H1 (cell line): ENCODE results near the gene DSCAM. TPM values are rescaled to one million over a fixed set of nuclear protein-coding genes. Genes with fewer than 3 reads are reported as not detected.

Experiments
- MAFK ChIP-seq: IDR thresholded peaks from 2 replicates; pipeline ENCODE4 v1.6.1; 2012; ENCODE audit warnings: low read depth, mild to moderate bottlenecking, improper control_type of control experiment, low read length
- SIX5 ChIP-seq: IDR thresholded peaks from 2 replicates; pipeline ENCODE4 v1.6.1; 2011; ENCODE audit warnings: mild to moderate bottlenecking, low read depth, low read length
- polyA plus RNA-seq, 7 experiments: library from polyadenylated mRNA; depleted of rRNA in 3 of 7; stranded (reverse) in 5 of 7; unstranded in 2 of 7; fragments of >200 nt in 5 of 7; fragments of 200-250 nt in 2 of 7; gene quantifications; 1 replicate in 5 of 7; 2 replicates in 1 of 7; 4 replicates in 1 of 7; pipeline versions ENCODE4 v1.2.1 to v1.2.3, GENCODE V29; 2011 to 2013; ENCODE audit warnings: missing spikeins in 2 of 7, mixed read lengths in 2 of 7
- total RNA-seq: library from RNA; stranded (reverse); fragmentation: NEBNext Ultra II Directional; extraction: Animal tissue kit (Norgen Biotek cat#: 25700); gene quantifications from 2 replicates; pipeline ENCODE4 v1.2.1, GENCODE V29; 2021

Gene DSCAM
- total and polyA plus RNA-seq, 2 of the 8 experiments (the other 6 are each of a cell fraction or from before 2014, with no cell fraction given) = 0.02 to 0.15 TPM

- TF ChIP-seq SIX5 (no peak), MAFK (no peak)
These were observed 776.1 kb downstream of the DSCAM start (continued) for GRCh38 chr21:40070871-40071270.
